ENCODE measurements around the gene NCAPH2.
A peak's percentile ranks its signal among the peaks of the same experiment; 100 is the strongest.

DNA sequence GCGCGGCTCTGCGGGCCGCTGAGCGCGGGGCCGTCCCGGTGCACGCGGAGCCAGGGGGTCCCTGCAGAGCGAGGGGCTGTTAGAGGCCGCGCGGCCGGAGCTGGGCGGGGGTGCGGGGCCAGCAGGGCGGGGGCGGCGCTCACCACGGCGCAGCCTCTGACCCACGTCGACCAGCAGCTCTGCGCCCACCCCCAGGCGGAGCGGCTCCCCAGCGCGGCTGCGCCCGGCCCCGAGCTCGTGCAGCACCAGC, 17.8 kb downstream of the NCAPH2 start:
- TF ChIP-seq, protein P1, sequence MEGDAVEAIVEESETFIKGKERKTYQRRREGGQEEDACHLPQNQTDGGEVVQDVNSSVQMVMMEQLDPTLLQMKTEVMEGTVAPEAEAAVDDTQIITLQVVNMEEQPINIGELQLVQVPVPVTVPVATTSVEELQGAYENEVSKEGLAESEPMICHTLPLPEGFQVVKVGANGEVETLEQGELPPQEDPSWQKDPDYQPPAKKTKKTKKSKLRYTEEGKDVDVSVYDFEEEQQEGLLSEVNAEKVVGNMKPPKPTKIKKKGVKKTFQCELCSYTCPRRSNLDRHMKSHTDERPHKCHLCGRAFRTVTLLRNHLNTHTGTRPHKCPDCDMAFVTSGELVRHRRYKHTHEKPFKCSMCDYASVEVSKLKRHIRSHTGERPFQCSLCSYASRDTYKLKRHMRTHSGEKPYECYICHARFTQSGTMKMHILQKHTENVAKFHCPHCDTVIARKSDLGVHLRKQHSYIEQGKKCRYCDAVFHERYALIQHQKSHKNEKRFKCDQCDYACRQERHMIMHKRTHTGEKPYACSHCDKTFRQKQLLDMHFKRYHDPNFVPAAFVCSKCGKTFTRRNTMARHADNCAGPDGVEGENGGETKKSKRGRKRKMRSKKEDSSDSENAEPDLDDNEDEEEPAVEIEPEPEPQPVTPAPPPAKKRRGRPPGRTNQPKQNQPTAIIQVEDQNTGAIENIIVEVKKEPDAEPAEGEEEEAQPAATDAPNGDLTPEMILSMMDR (IDR thresholded peaks at IDR 0.05), result peak; percentile 45
- TF ChIP-seq ZFX (IDR thresholded peaks at IDR 0.05; ENCODE audit: borderline replicate concordance), result no peak
